HCT116 (cell line): ENCODE data around the gene MED10.

ENCODE experiments used
- CTCF ChIP-seq, 3 experiments: fragments of 200-600 bp in 1 of 3; sonication (generic) in 1 of 3; IDR thresholded peaks in 2 of 3; conservative IDR thresholded peaks in 1 of 3; 2 replicates each; pipeline ENCODE4 v1.5.1; 2012 to 2017; ENCODE audit warnings: low read depth in 2 of 3, low read length in 2 of 3, antibody characterized with exemption in 1 of 3, borderline replicate concordance in 1 of 3, control low read depth in 1 of 3, mild to moderate bottlenecking in 1 of 3, mixed read lengths in 1 of 3, mixed run types in 1 of 3, moderate library complexity in 1 of 3; ENCODE audit not compliant: insufficient read depth in 1 of 3
- EZH2 ChIP-seq: fragments of 200-600 bp; sonication (generic); IDR thresholded peaks from 2 replicates; pipeline ENCODE4 v1.6.1; 2017; ENCODE audit warnings: antibody characterized with exemption, mixed run types
- EZH2phosphoT487 ChIP-seq: fragments of 200-600 bp; IDR thresholded peaks from 2 replicates; pipeline ENCODE4 v1.6.1; 2018; ENCODE audit warnings: antibody characterized with exemption, borderline replicate concordance
- POLR2A ChIP-seq: IDR thresholded peaks from 2 replicates; pipeline ENCODE4 v1.7.0; 2011; ENCODE audit warnings: borderline replicate concordance; ENCODE audit not compliant: insufficient read depth, insufficient read length; ENCODE audit errors: extremely low read depth
- POLR2AphosphoS5 ChIP-seq: IDR thresholded peaks from 2 replicates; pipeline ENCODE4 v1.6.1; 2011; ENCODE audit warnings: mild to moderate bottlenecking, low read depth, low read length, moderate library complexity
- RAD21 ChIP-seq: IDR thresholded peaks from 2 replicates; pipeline ENCODE4 v1.6.1; 2012; ENCODE audit warnings: low read depth, mild to moderate bottlenecking
- REST ChIP-seq: IDR thresholded peaks from 2 replicates; pipeline ENCODE4 v1.6.1; 2012; ENCODE audit warnings: low read depth
- YY1 ChIP-seq: IDR thresholded peaks from 2 replicates; pipeline ENCODE4 v1.6.1; 2011; ENCODE audit warnings: low read length, low read depth, moderate library complexity, mild to moderate bottlenecking; ENCODE audit not compliant: insufficient replicate concordance; ENCODE audit errors: extremely low read depth
- ZFX ChIP-seq: fragments of 450-650 bp; IDR thresholded peaks from 2 replicates; pipeline ENCODE4 v1.6.1; 2017
- ZNF274 ChIP-seq: fragments of 200-500 bp; sonication (Bioruptor generic); IDR thresholded peaks from 2 replicates; pipeline ENCODE4 v1.6.1; 2014; ENCODE audit warnings: mild to moderate bottlenecking, low read depth, low read length, inconsistent platforms
- TF ChIP-seq, protein P1 (sequence below): IDR thresholded peaks from 2 replicates; pipeline ENCODE4 v1.6.1; 2012
- TF ChIP-seq, protein P2 (sequence below): IDR thresholded peaks from 2 replicates; pipeline ENCODE4 v1.6.1; 2011; ENCODE audit warnings: mild to moderate bottlenecking, low read length, moderate library complexity; ENCODE audit not compliant: insufficient replicate concordance; ENCODE audit errors: extremely low read depth

DNA sequence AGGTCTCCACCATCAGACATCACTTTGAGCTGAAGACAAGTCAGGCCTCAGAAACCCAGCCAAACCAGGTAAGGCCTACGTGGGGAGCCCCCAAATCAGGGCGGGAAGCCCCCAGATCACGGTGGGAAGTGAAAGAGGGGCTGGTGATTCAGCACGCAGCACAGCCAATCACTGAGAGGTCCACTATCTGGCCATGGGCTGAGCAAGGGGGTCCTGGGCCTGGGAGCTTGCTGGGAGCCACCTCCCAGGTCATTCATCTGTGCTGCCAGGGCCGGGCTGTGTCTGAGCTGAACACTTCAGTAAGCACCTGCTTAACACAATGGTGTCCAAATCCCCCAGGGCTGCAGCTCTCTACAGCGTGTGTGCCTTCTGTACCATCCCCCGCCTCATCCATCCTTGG is 15.5 kb downstream of the MED10 start:
- TF ChIP-seq EZH2 = no peak
- no peak for TF ChIP-seq CTCF (IDR thresholded peaks at IDR 0.05 in 2 of 3, conservative IDR thresholded peaks at IDR 0.05 in 1 of 3; ENCODE audit: borderline replicate concordance in 1 of 3, insufficient read depth in 1 of 3, low read depth in 2 of 3, low read length in 2 of 3)
- TF ChIP-seq, protein P1, sequence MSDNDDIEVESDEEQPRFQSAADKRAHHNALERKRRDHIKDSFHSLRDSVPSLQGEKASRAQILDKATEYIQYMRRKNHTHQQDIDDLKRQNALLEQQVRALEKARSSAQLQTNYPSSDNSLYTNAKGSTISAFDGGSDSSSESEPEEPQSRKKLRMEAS = no peak
- TF ChIP-seq ZNF274 = no peak
- no peak for TF ChIP-seq RAD21
- TF ChIP-seq POLR2A = no peak
- TF ChIP-seq YY1 = no peak
- TF ChIP-seq POLR2AphosphoS5 = no peak
- no peak for TF ChIP-seq ZFX
- TF ChIP-seq EZH2phosphoT487 = no peak
- TF ChIP-seq REST = no peak
- TF ChIP-seq, protein P2, sequence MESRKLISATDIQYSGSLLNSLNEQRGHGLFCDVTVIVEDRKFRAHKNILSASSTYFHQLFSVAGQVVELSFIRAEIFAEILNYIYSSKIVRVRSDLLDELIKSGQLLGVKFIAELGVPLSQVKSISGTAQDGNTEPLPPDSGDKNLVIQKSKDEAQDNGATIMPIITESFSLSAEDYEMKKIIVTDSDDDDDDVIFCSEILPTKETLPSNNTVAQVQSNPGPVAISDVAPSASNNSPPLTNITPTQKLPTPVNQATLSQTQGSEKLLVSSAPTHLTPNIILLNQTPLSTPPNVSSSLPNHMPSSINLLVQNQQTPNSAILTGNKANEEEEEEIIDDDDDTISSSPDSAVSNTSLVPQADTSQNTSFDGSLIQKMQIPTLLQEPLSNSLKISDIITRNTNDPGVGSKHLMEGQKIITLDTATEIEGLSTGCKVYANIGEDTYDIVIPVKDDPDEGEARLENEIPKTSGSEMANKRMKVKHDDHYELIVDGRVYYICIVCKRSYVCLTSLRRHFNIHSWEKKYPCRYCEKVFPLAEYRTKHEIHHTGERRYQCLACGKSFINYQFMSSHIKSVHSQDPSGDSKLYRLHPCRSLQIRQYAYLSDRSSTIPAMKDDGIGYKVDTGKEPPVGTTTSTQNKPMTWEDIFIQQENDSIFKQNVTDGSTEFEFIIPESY = no peak
